Measurements from ENCODE around the gene ZFYVE21. TPM values are rescaled to one million over a fixed set of nuclear protein-coding genes. Genes with fewer than 3 reads are reported as not detected.

The ZFYVE21 gene
- total RNA-seq, 1 experiment from 2014 or later = 23.6 TPM

Other genes with a start within 250 kb of the ZFYVE21 start
- 34.9 and 45.2 TPM in 2 replicates for gene CKB, start 193.0 kb upstream of the ZFYVE21 start, total RNA-seq (2014; rRNA removed; shearing (Covaris generic); ENCODE audit: low replicate concordance)
- gene TRMT61A, start 186.6 kb upstream of the ZFYVE21 start, total RNA-seq (2014; rRNA removed; shearing (Covaris generic); ENCODE audit: low replicate concordance) = 29.0 and 43.2 TPM in 2 replicates
- gene BAG5, start 153.2 kb upstream of the ZFYVE21 start, total RNA-seq (2014; rRNA removed; shearing (Covaris generic); ENCODE audit: low replicate concordance) = 5.4 and 8.2 TPM in 2 replicates
- gene COA8, start 152.8 kb upstream of the ZFYVE21 start, total RNA-seq (2014; rRNA removed; shearing (Covaris generic); ENCODE audit: low replicate concordance) = 18.4 and 38.9 TPM in 2 replicates
- gene KLC1, start 86.6 kb upstream of the ZFYVE21 start, total RNA-seq (2014; rRNA removed; shearing (Covaris generic); ENCODE audit: low replicate concordance) = 75.8 and 113 TPM in 2 replicates
- gene XRCC3, start 359 bp upstream of the ZFYVE21 start, total RNA-seq (2014; rRNA removed; shearing (Covaris generic); ENCODE audit: low replicate concordance) = 31.5 and 58.1 TPM in 2 replicates
- 2.4 and 5.6 TPM in 2 replicates for gene PPP1R13B, start 131.8 kb downstream of the ZFYVE21 start, total RNA-seq (2014; rRNA removed; shearing (Covaris generic); ENCODE audit: low replicate concordance)
- gene TDRD9, start 212.6 kb downstream of the ZFYVE21 start, total RNA-seq (2014; rRNA removed; shearing (Covaris generic); ENCODE audit: low replicate concordance) = not detected in 2 replicates
- not detected in 2 replicates for gene RD3L, start 226.7 kb downstream of the ZFYVE21 start, total RNA-seq (2014; rRNA removed; shearing (Covaris generic); ENCODE audit: low replicate concordance)

All from MG63 (cell line).